ENCODE results near the gene WDFY1.
"Not testable (repeated sequence)": the region's sequence is repeated elsewhere in the genome, so short reads cannot be mapped to it uniquely, and the experiment has no call there.

WDFY1 gene

GRCh38 chr2:223890721-223891120, 54.4 kb downstream of the WDFY1 start:
- DNase-seq: no peak

GRCh38 chr2:223889229-223889628, 55.9 kb downstream of the WDFY1 start:
- no peak for DNase-seq

DNA sequence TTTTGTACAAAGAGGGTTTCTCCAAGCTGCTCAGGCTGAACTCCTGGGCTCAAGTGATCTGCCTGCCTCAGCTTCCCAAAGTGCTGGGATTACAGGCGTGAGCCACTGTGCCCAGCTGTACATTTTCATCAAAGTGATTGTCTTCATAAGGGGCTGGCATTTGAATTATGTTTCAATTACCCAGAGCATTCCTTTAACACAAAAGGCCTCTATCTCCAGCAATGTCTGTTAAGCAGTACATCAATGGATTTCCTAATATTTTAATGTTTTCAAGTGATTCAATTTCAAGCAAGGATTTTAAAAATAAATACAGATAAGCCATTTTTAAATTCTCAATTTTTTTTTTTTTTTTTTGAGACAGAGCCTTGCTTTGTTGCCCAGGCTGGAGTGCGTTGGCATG, 56.9 kb downstream of the WDFY1 start:
- DNase-seq: no peak

- DNase-seq: no peak
These were observed 58.0 kb downstream of the WDFY1 start for GRCh38 chr2:223887127-223887526.

DNA sequence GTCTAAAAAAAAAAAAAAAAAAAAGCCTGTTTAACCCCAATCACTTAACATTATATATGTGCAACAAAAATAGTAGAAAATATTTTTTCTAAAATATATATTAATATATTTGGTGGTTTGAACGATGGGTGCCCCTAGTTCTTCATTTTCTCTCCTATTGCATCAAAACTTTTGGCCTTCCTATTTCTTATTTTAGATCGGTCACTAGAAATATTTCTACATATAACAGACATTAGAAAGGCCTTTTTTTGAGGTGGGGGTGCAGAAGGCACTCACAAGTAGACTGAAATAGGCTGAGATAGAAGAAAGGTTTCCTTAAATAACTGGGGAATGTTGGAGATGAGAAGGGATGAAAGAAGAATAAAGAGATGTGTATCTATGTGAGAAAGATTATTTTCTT, 58.4 kb downstream of the WDFY1 start:
- DNase-seq: no peak

DNA sequence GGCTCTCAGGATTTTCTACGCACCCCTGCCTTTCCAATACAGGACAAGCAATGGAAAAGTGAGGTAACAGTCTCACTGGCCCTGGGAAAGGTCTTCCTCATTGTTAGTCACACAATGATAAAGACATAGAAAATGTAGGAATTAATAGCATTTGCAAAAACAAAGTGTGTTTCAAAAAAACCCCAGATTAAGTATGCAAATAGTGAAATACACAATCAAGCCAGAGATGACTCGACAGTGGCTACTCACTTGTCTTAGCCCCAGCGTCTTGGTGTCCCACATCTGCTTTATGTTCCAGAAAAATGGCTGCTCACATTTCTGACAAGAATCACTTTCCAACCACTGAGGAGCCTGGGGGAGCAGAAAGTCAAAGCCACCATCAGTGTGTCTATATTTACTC, 60.7 kb downstream of the WDFY1 start:
- DNase-seq: no peak

DNA sequence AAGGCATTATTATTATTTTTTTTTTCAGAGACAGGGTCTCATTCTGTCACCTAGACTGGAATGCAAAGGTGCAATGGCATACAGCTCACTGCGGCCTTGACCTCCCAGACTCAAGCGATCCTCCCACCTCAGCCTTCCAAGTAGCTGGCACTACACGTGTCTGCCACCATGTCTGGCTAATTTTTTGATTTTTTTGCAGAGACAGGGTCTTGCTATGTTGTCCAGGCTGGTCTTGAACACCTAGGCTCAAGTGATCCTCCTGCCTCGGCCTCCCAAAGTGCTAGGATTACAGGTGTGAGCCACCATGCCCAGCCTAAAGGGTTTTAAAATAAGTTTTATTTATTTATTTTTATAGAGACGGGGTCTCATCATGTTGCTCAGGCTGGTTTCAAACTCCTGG, 62.4 kb downstream of the WDFY1 start:
- DNase-seq: no peak

- no peak for DNase-seq
These were observed 64.3 kb downstream of the WDFY1 start for GRCh38 chr2:223880796-223881195.

GRCh38 chr2:223877721-223878410, 67.3 kb downstream of the WDFY1 start:
- DNase-seq: no peak

GRCh38 chr2:223873672-223874071, 71.5 kb downstream of the WDFY1 start:
- DNase-seq: no peak

GRCh38 chr2:223872772-223873171, 72.4 kb downstream of the WDFY1 start:
- DNase-seq: not testable (repeated sequence)

DNA sequence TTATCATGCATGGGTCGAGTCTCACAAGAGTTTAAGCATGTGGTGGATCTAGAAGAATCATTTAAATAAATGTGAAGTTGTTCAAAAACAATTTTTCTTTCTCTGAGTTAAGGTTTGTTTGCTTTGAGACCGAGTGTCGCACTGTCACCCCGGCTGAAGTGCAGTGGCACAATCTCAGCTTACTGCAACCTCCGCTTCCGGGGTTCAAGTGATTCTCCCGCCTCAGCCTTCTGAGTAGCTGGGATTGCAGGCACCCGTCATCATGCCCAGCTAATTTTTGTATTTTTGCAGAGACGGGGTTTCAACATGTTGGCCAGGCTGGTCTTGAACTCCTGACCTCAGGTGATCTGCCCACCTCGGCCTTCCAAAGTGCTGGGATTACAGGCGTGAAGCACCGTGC, 73.5 kb downstream of the WDFY1 start:
- DNase-seq: not testable (repeated sequence)

DNA sequence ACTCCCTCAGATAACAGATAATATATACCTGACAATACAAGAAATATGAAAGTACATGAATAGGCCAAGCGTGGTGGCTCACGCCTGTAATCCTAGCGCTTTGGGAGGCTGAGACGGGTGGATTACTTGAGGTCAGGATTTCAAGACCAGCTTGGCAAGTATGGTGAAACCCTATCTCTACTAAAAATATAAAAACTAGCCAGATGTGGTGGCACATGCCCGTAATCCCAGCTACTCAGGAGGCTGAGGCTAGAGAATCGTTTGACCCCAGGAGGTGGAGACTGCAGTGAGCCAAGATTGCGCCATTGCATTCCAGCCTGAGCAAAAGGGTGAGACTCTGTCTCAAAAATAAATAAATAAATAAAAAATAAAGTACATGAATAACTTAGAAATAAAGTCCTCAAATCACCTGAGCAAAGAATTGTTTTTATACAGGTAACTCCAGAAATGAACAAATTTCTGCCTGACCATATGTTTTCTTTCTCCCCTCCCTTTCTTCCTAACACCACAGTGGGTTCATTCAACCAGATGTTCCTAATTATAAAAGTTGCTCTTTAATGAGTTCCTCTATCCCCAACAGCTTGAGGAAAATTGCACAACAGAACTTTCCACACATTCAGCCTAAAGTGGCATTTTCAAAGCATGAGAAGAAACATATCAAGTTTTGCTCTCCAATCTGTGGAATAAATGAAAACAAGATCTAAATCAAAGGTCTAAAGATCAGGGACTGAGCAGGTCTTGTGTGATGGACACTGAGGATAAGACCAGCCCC, 74.1 kb downstream of the WDFY1 start:
- DNase-seq: no peak

DNA sequence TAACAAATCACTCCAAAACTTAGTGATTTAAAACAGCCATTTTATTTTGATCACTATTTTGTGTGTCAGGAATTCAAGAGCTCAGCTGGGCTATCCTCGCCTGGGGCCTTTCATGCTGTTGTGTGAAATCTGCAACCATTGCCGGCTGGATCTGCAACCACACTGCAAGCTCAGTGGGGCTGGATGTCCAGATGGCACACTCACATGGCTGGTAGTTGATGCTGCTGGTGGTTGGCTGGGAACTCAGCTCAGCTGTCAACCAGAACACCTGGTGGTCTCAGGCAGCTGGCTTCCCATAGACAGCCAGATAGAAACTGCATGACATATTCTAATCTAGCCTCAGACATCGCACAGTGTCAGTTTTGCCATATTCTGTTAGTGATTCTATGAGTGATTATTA, 77.1 kb downstream of the WDFY1 start:
- DNase-seq: no peak

DNA sequence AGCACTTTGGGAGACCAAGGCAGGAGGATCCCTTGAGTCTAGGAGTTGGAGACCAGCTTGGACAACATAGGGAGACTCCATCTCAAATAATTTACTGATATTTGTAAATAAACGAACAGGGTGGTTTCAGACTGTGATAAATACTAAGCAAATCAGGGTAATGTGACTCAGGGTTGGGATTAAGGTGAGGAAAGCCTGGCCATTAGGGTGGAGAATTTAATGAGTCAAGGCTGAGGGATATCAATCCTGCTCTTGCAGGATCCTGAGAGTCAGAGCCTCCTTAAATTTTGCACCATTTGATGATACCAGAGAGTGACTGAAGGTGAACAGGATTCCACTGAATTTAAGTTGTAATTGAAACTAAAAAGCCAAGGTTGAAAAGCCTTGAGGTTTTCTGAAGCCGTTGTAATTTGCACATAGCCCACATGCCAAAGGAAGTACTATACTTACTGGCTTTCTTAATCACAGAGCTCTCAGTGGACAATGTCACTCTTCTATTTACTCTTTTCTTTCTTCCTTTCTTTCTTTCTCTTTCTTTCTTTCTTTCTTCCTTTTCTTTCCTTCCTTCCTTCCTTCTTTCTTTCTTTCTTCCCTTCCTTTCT, 79.1 kb downstream of the WDFY1 start:
- DNase-seq: no peak

DNA sequence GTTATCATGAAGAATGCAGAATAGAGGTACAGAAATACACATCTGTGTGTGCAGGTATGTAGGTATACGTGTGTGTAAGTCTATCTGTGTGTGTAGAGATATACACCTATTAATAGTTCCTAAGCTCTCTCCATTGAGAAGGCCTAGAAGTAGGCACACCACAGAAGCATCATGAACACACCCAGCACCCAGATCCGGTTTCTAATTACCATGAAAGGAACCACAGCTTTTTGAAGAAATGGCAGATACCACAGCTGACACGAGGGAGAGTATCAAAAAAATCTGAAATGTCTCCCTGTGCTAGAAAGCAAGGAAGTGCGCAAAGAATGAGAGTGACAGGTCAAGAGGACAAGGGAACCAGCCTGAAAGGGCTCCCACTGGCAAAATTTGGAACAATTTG, 80.0 kb downstream of the WDFY1 start:
- DNase-seq: no peak

- no peak for DNase-seq
These were observed 81.6 kb downstream of the WDFY1 start for GRCh38 chr2:223863491-223863890.

DNA sequence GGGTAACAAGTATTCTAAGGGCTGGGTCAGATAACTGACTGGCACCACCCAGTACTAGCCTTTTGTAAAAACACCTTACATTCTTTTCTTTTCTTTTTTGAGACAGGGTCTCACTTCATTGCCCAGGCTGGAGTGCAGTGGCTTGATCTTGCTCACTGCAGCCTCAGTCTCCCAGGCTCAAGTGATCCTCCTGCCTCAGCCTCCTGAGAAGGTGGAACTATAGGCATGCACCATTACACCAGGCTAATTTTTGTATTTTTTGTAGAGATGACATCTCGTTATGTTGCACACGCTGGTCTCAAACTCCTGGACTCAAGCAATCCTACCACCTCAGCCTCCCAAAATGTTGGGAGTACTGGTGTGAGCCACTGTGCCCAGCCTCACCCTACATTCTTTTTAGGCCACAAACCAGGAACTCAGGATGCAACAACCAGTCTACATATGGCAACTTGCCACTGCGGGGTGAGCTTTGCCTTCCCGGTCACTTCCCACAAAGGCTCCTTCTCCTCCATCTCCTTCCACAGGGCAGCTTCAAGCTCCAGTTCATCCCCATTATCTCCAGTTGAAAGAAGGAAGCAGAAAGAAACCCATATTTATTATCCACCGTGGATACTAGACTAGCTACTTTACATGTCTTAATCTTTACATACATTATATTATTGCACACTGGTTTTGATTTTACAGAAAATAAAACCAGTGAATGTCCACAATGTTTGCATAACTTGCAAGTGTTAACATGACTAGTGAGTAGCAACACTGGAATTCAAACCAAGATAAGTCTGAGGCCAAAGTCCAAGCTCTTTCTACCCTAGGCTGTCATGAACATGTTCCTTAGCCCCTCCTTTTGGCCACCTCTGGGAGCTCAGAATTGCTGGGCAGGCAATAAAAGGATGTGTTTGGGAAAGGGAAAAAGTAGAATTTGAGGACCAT, 84.1 kb downstream of the WDFY1 start:
- no peak for DNase-seq

GRCh38 chr2:223859070-223859469, 86.1 kb downstream of the WDFY1 start:
- no peak for DNase-seq

GRCh38 chr2:223856584-223856983, 88.6 kb downstream of the WDFY1 start:
- no peak for DNase-seq

DNA sequence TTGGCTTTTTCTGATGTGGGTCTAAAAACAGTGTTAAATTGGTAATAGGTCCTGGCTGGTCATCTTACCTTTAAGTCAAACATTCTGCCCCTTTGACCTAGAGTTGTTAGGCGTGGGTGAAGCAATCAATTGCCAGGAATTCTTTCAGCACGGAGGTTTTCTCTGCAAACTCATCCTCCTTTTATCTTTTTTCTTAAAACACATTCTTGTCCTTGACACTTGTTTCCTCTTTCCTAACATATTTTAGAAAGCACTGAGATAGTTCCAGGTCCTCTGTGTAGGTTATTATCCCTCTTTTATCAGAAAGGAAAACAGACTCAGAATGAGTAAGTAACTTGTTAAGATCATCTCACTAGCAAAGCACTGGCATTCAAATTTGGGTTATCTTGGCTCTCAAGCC, 89.1 kb downstream of the WDFY1 start:
- DNase-seq: no peak

DNA sequence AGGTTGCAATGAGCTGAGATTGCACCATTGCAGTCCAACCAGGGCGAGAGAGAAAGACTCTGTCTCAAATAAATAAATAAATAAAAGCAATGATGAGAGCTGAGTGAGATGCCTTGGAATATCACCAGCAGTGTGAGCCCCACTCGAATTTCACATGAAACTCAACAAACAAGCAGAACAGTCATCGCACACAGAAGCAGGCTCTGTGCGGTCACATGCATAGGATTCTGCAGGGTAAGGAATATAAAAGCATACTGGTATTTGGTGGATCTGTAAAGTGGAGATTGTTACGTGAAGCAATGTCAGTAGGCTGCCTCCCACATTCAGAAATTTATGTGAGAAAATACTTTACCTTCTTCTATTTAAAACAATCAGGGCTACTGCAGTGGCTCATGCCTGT, 89.7 kb downstream of the WDFY1 start:
- DNase-seq: no peak

DNA sequence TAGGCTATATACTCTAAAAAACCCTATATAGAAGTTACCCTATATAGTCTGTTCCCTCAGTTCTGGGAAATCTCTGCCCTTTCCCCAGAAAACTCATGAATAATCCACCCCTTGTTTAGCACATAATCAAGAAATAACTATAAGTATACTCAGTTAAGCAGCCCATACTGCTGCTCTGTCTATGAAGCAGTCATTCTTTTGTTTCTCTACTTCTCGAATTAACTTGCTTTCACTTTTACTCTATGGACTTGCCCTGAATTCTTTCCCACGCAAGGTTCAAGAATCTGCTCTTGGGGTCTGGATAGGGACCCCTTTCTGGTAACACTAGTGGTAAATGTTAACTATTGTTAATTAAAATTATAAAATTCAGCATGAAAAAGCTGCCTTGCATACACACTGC, 90.4 kb downstream of the WDFY1 start:
- no peak for DNase-seq

Data from activated CD4-positive, alpha-beta T cell treated with anti-CD3 and anti-CD28 coated beads for 1 hour (primary cell).